HEK293 (cell line): ENCODE measurements around the gene C1orf226.

ENCODE experiments used
- CTCF ChIP-seq: fragments of 450-650 bp; formaldehyde crosslinking; IDR thresholded peaks from 2 replicates; pipeline ENCODE4 v1.5.1; 2016; ENCODE audit warnings: missing biosample characterization, missing genetic modification characterization
- ZNF513 ChIP-seq: fragments of 450-650 bp; IDR thresholded peaks from 2 replicates; pipeline ENCODE4 v1.5.1; 2018; ENCODE audit warnings: missing biosample characterization, missing genetic modification characterization
- ZNF521 ChIP-seq: fragments of 450-650 bp; formaldehyde crosslinking; IDR thresholded peaks from 2 replicates; pipeline ENCODE4 v1.5.1; 2017; ENCODE audit warnings: missing biosample characterization, mild to moderate bottlenecking, missing genetic modification characterization

- TF ChIP-seq ZNF513 (tag by site-specific recombination) (no peak), ZNF521 (no peak), CTCF (no peak)
Observed at GRCh38 chr1:162366149-162366548, 15.4 kb upstream of the C1orf226 start.
